Astrocyte (in vitro differentiated cells and primary cell): ENCODE data around the gene LRRC28. TPM values are rescaled to one million over a fixed set of nuclear protein-coding genes. Genes with fewer than 3 reads are reported as not detected.

Experiments used
- DNase-seq: peaks from one replicate; pipeline ENCODE4 v3.0.0-alpha.2; 2010; ENCODE audit warnings: low read depth
- FAIRE-seq: peaks from 2 replicates; lab custom pipeline; 2011; peaks lifted over from hg19 to GRCh38; lab: Jason Lieb, UNC
- H2AFZ ChIP-seq: 2 replicates; pipeline ENCODE4 v1.6.0; 2012; ENCODE audit warnings: low read depth, low read length, inconsistent platforms
- H3K27ac ChIP-seq: 2 replicates; pipeline ENCODE4 v1.5.1; 2011; ENCODE audit warnings: low read depth, low read length, inconsistent platforms
- H3K27me3 ChIP-seq: 2 replicates; pipeline ENCODE4 v1.6.0; 2011; ENCODE audit warnings: low read length, inconsistent platforms; ENCODE audit not compliant: insufficient read depth
- H3K36me3 ChIP-seq: 2 replicates; pipeline ENCODE4 v1.5.1; 2011; ENCODE audit warnings: low read length, inconsistent platforms; ENCODE audit not compliant: insufficient read depth
- H3K4me1 ChIP-seq: 2 replicates; pipeline ENCODE4 v1.5.1; 2011; ENCODE audit warnings: low read length, inconsistent platforms; ENCODE audit not compliant: insufficient read depth
- H3K4me2 ChIP-seq: 2 replicates; pipeline ENCODE4 v1.6.0; 2012; ENCODE audit warnings: low read length, inconsistent platforms
- H3K4me3 ChIP-seq: 2 replicates; pipeline ENCODE4 v1.5.1; 2011; ENCODE audit warnings: low read depth, mild to moderate bottlenecking, low read length, inconsistent platforms; ENCODE audit not compliant: insufficient read depth
- H3K79me2 ChIP-seq: 2 replicates; pipeline ENCODE4 v1.6.0; 2012; ENCODE audit warnings: mild to moderate bottlenecking, low read length, inconsistent platforms; ENCODE audit not compliant: insufficient read depth
- H3K9ac ChIP-seq: 2 replicates; pipeline ENCODE4 v1.6.0; 2012; ENCODE audit warnings: mild to moderate bottlenecking, low read length, inconsistent platforms
- H3K9me3 ChIP-seq: 2 replicates; pipeline ENCODE4 v1.5.1; 2012; ENCODE audit warnings: low read depth, mild to moderate bottlenecking, low read length, inconsistent platforms; ENCODE audit not compliant: insufficient read depth
- H4K20me1 ChIP-seq: 2 replicates; pipeline ENCODE4 v1.6.0; 2012; ENCODE audit warnings: low read length, inconsistent platforms; ENCODE audit not compliant: insufficient read depth
- H3K27ac Mint-ChIP-seq: one replicate; pipeline ENCODE4 v1.8.0; 2021; ENCODE audit warnings: mild to moderate bottlenecking, mixed read lengths; ENCODE audit not compliant: unreplicated experiment
- H3K27me3 Mint-ChIP-seq: one replicate; pipeline ENCODE4 v1.8.0; 2021; ENCODE audit warnings: low read depth, mixed read lengths; ENCODE audit not compliant: unreplicated experiment
- H3K36me3 Mint-ChIP-seq: one replicate; pipeline ENCODE4 v1.8.0; 2021; ENCODE audit warnings: low read depth, mixed read lengths; ENCODE audit not compliant: unreplicated experiment
- H3K4me1 Mint-ChIP-seq: one replicate; pipeline ENCODE4 v1.8.0; 2021; ENCODE audit warnings: low read depth, mixed read lengths; ENCODE audit not compliant: unreplicated experiment
- H3K4me3 Mint-ChIP-seq: one replicate; pipeline ENCODE4 v1.8.0; 2021; ENCODE audit warnings: mild to moderate bottlenecking, moderate library complexity, mixed read lengths; ENCODE audit not compliant: unreplicated experiment
- H3K9me3 Mint-ChIP-seq: one replicate; pipeline ENCODE4 v1.8.0; 2021; ENCODE audit warnings: mild to moderate bottlenecking, mixed read lengths; ENCODE audit not compliant: unreplicated experiment
- EZH2 ChIP-seq: IDR thresholded peaks from 2 replicates; pipeline ENCODE4 v1.6.1; 2012; ENCODE audit warnings: mild to moderate bottlenecking, low read length, inconsistent platforms; ENCODE audit not compliant: insufficient read depth
- total RNA-seq: library from RNA; stranded (reverse); gene quantifications from 2 replicates; pipeline ENCODE4 v1.2.1, GENCODE V29; 2021
- TF ChIP-seq, protein P1 (sequence below): IDR thresholded peaks from 2 replicates; pipeline ENCODE4 v1.5.1; 2011; ENCODE audit warnings: low read depth, mild to moderate bottlenecking, inconsistent platforms, low read length, moderate library complexity; ENCODE audit not compliant: insufficient read depth

Gene LRRC28
- total RNA-seq, 1 donor from 2014 or later, result 28.1 TPM

DNA sequence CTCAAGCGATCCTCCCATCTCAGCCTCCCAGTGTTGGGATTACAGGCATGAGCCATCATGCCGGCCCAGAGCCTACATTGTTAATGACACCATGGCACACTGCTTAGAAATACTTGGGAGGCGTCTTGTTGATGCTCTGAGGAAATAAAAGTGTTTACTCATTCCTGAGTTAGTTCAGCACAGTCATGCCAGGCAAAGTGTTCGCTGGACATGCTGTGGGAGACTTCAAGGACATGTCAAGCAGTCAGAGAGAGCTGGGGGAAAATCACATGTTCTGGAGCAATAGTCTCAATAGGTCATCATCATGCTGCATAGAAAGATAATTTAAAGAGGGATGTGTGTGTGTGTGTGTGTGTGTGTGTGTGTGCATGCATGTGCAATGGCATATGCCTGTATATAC, 39.4 kb upstream of the LRRC28 start:
- Histone ChIP-seq H3K27ac (no peak overlapping the region), H2AFZ (no peak overlapping the region), H3K4me3 (no peak overlapping the region), H3K4me2 (no peak overlapping the region), H3K79me2 (no peaks in the 10 kb centered on the region), H3K4me1 (peaks cover 7% of the 10 kb centered on the region), H3K36me3 (peaks cover 9% of the 10 kb centered on the region), H3K9me3 (no peaks in the 10 kb centered on the region), H4K20me1 (no peaks in the 10 kb centered on the region), H3K9ac (no peak overlapping the region), H3K27me3 (no peaks in the 10 kb centered on the region)
- Mint-ChIP-seq H3K4me3 (no peak overlapping the region), H3K36me3 (peaks cover 2% of the 10 kb centered on the region), H3K27me3 (no peaks in the 10 kb centered on the region), H3K9me3 (no peaks in the 10 kb centered on the region), H3K4me1 (peaks cover 14% of the 10 kb centered on the region), H3K27ac (peak overlapping the region; percentile 58)
- FAIRE-seq, result no peak
- TF ChIP-seq, protein P1, sequence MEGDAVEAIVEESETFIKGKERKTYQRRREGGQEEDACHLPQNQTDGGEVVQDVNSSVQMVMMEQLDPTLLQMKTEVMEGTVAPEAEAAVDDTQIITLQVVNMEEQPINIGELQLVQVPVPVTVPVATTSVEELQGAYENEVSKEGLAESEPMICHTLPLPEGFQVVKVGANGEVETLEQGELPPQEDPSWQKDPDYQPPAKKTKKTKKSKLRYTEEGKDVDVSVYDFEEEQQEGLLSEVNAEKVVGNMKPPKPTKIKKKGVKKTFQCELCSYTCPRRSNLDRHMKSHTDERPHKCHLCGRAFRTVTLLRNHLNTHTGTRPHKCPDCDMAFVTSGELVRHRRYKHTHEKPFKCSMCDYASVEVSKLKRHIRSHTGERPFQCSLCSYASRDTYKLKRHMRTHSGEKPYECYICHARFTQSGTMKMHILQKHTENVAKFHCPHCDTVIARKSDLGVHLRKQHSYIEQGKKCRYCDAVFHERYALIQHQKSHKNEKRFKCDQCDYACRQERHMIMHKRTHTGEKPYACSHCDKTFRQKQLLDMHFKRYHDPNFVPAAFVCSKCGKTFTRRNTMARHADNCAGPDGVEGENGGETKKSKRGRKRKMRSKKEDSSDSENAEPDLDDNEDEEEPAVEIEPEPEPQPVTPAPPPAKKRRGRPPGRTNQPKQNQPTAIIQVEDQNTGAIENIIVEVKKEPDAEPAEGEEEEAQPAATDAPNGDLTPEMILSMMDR, result no peak
- TF ChIP-seq EZH2, result no peak
- DNase-seq, result no peak

DNA sequence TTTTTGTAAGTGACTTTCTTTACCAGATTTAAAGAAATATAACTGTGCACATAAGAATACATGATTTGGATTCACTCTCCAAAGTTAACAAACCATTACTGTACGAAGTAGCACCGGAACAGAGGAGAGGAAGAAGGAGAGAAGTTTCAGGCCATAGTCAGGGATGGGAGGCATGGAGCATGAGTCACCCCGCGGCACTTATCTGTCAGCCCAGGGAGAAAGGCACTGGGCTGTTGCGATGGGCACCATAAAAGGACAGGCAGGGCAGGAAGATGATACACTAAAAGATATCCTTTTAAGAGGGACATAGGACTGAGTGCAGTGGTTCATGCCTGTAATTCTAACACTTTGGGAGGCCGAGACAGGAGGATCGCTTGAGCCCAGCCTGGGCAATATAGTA, 38.9 kb upstream of the LRRC28 start:
- Histone ChIP-seq H3K9ac (no peak overlapping the region), H3K27me3 (no peaks in the 10 kb centered on the region), H3K4me2 (no peak overlapping the region), H3K36me3 (peaks cover 9% of the 10 kb centered on the region), H3K79me2 (no peaks in the 10 kb centered on the region), H3K4me1 (peaks cover 7% of the 10 kb centered on the region), H4K20me1 (no peaks in the 10 kb centered on the region), H3K4me3 (no peak overlapping the region), H3K9me3 (no peaks in the 10 kb centered on the region), H3K27ac (no peak overlapping the region), H2AFZ (no peak overlapping the region)
- TF ChIP-seq, protein P1, result no peak
- no peak for TF ChIP-seq EZH2
- FAIRE-seq, result peak; percentile 54
- DNase-seq, result peak; percentile 34
- Mint-ChIP-seq H3K9me3 (no peaks in the 10 kb centered on the region), H3K4me3 (no peak overlapping the region), H3K4me1 (peaks cover 14% of the 10 kb centered on the region), H3K27me3 (no peaks in the 10 kb centered on the region), H3K36me3 (peaks cover 3% of the 10 kb centered on the region), H3K27ac (peak overlapping the region; percentile 5)

DNA sequence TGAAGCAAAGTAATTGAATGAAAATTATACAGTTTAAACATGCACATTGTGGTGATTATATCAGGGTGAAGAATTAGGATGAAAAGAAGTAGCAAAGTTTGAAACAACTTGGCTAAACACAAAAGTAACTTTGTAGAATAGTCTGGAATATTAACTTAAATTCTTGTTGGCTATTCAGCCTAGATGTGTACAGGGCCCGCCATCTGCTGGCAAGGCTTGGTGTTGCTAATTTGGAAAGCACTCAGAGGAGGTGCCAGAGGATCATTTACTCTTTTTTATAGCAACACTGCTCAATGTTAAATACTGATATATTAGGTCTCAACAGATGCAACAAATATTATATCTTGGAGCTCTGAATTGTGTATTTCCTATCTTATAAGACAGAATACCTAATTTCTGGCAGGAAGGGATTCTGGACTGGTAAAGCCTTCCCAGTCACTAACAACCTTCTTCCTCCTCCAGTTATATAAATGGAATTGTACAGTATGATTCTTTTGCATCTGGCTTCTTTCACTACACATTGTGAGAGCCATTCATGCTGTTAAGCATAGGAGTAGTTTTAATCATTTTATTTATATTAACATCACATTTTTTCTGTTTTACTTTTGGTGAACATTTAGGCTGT, 38.0 kb upstream of the LRRC28 start:
- H3K9ac ChIP-seq, result no peak overlapping the region
- Mint-ChIP-seq H3K27ac (no peak overlapping the region), H3K4me3 (no peak overlapping the region), H3K27me3 (no peaks in the 10 kb centered on the region), H3K4me1 (peaks cover 14% of the 10 kb centered on the region), H3K36me3 (peaks cover 11% of the 10 kb centered on the region), H3K9me3 (no peaks in the 10 kb centered on the region)
- H3K4me3 ChIP-seq, result no peak overlapping the region
- no peak for TF ChIP-seq EZH2
- TF ChIP-seq, protein P1, result peak; percentile 95
- H3K36me3 ChIP-seq, result peaks cover 17% of the 10 kb centered on the region
- H3K79me2 ChIP-seq, result no peaks in the 10 kb centered on the region
- no peaks in the 10 kb centered on the region for H4K20me1 ChIP-seq
- peak; percentile 94 for FAIRE-seq
- no peak overlapping the region for H3K27ac ChIP-seq
- no peaks in the 10 kb centered on the region for H3K9me3 ChIP-seq
- H2AFZ ChIP-seq, result no peak overlapping the region
- DNase-seq, result peak; percentile 25
- H3K27me3 ChIP-seq, result no peaks in the 10 kb centered on the region
- H3K4me2 ChIP-seq, result no peak overlapping the region
- H3K4me1 ChIP-seq, result peaks cover 7% of the 10 kb centered on the region
